NCI-H1930 (cell line): ENCODE results near the gene ZDHHC19.
"Not testable (repeated sequence)": the region's sequence is repeated elsewhere in the genome, so short reads cannot be mapped to it uniquely, and the experiment has no call there.

Source experiments
- DNase-seq, 2 experiments: peaks; one replicate each; lab custom pipeline; 2025; lab: John Stamatoyannopoulos, UW

The ZDHHC19 gene, protein sequence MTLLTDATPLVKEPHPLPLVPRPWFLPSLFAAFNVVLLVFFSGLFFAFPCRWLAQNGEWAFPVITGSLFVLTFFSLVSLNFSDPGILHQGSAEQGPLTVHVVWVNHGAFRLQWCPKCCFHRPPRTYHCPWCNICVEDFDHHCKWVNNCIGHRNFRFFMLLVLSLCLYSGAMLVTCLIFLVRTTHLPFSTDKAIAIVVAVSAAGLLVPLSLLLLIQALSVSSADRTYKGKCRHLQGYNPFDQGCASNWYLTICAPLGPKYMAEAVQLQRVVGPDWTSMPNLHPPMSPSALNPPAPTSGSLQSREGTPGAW

DNA sequence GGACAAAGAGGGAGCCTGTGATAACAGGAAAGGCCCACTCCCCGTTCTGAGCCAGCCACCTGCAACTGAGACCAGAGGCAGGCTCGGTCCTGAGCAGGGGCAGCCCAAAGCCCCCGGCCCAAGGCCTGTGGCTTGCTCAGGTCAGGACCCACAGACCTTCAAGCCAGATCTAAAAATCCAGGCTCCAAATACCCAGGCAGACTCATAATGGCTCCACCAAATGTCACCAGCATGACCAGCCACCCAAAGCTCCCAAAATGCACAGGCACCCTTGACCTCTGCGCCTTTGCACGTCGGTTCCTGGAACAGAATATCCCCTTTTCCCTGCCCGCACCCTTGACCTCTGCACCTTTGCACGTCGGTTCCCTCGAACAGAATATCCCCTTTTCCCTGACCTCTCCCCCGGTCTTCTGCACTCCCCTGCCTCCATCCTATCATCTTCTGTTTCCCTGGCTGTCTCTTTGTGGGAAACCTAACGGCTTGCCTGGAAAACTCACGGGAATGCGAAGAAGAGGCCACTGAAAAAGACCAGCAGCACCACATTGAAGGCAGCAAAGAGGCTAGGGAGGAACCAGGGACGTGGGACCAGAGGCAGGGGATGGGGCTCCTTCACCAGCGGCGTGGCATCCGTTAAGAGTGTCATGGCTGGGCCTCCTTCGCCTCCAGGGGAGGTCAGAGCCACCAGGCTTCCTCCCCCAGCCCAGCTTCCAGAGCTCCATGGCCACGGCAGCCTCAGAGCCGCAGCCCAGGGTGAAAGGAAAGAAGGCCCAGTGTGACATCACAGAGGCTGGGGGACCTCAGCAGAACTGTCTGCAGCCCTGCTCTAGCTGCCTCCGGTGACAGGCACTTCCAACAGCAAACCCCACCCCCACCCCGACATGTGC lies at the start of gene ZDHHC19:
ZDHHC19 (minus strand) TSS at position 728 of the 884 bp plus-strand sequence; CDS start at position 643, 85 bp downstream.
- no peak for DNase-seq

DNA sequence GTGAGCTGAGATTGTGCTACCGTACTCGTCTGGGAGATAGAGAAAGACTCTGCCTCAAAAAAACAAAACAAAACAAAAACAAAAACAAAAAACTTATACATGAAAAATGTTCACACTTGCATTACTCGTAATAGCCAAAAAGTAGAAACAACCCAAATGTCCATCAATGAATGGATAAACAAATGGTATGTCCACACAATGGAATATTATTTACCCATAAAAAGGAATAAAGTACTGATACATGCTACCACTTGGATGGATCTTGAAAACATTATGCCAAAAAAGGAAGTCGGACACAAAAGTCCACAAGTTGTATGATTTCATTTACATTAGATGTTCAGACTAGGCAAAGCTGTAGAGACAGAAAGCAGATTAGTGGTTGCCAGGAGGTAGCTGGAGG lies 49.6 kb upstream of the ZDHHC19 start:
- DNase-seq = no peak

DNA sequence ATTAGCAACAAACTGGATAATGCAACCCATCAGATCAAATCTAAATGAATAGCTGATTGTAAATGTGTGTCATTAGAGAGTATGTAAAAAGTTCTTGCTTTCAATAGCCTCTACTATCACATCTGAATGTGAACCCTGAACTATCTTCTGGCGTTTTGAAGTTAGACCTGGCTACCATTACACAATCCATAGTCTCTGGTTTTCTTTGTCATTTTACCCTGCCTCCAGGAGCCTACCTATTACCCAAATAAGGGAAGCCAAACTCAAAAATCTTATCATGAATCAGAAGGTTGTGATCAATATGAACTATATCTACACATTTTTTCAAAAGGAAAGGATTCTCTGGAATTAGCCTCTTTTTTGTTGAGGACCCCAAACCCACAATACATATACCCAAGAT lies 44.6 kb upstream of the ZDHHC19 start:
- no peak for DNase-seq

DNA sequence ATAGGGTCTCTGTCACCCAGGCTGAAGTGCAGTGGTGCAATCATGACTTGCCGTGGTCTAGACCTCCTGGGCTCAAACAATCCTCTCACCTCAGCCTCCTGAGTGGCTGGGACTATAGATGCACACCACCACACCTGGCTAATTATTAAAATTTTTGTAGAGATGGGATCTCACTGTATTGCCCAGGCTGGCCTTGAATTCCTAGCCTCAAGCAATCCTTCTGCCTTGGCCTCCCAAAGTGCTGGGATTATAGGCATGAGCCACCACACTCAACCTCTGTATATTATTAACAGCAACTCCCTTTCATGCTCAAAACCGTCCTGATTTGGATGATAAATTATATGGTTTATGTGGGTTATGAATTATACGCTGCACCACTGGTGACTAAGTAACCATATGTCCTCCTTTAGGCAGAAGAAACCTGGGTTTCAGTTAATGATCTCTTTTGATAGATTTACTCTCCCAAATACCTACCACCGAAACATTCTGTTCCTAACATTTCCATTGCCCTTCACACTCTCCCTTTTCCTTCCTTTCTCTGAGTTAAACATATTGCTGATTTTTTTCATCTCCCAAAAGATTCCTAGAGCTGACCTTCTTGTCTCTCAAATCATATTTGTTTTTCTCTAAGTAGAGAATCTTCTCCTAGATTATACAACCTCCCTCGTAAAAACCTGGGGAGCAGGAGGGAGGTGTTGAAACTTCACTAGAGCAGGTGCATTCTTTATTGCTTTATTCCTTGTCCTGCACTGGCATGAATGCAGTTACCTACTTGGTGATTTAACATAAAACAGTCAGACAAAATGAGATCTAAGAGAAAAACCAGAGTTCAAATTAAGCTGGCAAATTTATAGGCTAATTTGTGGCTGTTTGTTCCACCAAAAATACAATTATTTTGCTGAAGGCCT lies 43.4 kb upstream of the ZDHHC19 start:
- DNase-seq = no peak

DNA sequence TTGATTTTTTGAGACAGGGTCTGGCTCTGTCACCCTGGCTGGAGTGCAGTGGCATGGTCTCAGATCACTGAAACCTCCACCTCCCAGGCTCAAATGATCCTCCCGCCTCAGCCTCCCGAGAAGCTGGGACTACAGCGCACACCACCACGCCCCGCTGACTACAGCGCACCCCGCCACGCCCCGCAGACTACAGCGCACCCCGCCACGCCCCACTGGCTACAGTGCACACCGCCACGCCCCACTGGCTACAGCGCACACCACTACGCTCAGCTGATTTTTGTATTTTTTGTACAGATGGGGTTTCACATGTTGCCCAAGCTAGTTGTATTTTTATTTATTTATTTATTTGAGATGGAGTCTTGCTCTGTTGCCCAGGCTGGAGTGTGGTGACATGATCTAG lies 40.7 kb upstream of the ZDHHC19 start:
- DNase-seq = no peak

DNA sequence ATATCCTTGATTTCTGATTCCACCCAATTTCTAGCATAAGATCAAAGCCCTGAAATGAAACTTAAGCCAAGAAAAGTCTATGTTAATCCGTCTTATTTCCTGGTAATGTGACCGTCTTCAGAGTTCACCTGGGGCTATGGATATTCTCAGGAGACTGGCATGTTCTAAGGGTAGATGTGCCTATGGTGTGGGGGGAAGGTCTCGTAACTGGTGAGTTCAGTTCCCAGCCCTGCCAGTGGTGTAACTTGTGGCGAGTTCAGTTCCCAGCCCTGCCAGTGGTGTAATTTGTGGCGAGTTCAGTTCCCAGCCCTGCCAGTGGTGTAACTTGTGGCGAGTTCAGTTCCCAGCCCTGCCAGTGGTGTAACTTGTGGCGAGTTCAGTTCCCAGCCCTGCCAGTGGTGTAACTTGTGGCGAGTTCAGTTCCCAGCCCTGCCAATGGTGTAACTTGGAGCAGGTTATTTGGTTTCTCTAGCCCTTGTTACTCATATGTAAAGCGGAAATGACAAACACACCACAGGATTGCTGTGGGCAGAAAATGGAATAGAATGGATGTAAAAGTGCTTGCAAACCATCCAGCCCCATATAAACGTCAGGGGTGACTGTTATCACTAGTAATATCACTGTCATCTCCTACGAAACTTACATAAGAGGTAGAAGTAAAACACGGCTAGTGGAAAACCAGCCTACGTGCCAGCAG lies 35.6 kb upstream of the ZDHHC19 start:
- no peak for DNase-seq

DNA sequence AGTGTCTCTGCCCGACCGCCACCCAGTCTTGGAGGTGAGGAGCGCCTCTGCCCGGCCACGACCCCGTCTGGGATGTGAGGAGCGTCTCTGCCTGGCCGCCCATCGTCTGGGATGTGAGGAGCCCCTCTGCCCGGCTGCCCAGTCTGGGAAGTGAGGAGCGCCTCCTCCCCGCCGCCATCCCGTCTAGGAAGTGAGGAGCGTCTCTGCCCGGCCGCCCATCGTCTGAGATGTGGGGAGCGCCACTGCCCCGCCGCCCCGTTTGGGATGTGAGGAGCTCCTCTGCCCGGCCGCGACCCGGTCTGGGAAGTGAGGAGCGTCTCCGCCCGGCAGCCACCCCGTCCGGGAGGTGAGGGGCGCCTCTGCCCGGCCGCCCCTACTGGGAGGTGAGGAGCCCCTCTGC lies 33.0 kb upstream of the ZDHHC19 start:
- DNase-seq = not testable (repeated sequence)

DNA sequence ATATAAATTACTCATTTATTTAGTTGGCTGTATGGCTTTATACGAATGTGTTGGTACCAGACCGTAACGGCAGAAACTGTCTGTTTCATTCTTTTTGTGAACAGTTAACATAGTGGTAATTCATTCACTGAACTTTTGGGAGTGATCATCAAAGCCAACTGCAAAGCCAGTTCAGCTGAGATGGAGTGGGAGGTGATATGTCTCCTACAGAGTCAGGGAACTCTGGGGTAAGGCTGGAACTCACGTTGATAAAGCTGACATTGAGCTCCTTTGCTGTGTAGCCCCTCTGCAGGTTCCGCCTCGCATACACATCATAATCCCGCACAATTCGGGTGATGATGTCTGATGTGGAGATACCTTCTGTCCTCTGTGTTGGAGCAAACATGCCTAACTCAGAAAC lies 30.5 kb upstream of the ZDHHC19 start:
- no peak for DNase-seq

DNA sequence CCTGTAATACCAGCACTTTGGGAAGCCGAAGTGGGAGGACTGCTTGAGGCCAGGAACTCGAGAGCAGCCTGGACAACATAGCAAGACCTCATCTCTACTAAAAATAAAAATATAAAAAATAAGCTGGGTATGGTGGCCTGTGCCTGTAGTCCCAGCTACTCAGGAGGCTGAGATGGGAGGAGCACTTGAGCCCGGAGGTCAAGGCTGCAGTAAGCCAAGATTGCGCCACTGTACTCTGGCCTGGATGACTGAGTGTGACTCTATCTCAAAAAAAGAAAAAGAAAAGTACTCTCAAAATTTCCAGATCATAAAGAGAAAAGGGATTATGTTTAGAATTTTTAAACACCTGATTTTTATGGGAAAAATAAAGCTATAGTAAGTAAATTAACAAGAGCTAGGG lies 29.2 kb upstream of the ZDHHC19 start:
- no peak for DNase-seq

DNA sequence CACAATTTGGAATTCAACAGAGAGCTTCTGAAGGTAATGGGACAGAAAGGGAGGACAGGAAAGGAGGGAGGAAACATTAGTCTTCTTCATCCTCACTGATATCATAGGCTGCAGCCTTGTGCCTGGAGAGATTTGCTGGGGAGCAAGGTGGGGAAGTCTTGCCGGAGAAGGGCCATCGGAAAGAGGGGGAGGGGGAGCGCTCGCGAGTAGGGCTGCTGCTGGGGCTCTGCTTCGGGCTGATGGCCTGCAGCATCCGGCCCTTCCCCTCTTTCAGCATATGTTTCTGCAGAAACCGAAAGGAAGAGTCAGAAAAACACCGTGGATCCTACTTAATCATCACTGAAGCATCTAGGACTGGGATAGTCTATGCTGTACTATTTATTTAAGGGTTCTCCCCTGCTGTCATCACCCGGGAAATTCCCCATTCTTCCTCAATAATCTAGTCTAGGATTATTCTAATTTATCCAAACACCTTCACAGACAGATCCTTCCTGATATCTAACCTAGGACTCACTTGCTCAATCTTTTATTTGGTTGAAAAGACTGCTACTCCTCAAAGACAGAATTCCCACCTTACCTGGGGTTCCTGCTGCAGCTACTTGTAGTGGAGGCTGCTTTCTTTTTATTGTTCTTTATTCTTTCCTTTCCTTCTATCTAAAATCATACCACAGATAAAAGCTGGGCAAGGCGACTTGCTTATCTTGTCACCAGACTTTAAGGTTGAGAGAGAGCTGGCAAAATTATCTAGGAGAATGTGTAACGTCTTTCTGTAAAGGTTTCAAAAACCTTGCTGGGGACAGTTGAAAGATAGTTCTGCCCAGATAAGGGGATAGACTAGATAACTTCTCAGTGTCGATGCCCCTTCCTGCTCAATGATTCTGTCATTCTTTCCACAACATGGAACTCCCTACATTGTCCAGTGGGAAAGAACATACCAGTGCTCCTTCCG lies 27.7 kb upstream of the ZDHHC19 start:
- no peak for DNase-seq

DNA sequence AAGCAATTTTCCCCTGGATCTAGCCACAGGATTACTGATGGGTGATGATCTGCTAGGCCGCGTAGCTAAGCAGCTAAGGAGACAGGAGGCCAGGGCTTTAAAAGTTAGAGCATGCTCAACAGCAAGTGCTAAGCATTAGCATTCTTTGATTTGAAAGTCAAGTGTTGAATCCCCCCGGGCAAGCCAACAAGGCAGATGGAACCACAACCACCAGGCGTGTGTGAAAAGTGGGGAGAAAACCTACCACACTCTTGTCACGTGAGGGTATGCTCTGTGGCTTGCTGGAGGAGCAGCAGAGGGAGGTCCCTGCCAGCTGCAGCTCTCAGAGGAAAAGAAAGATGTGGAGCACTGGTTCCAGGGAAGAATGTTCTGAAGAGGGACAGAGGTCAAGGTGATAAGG lies 26.0 kb upstream of the ZDHHC19 start:
- DNase-seq = no peak

DNA sequence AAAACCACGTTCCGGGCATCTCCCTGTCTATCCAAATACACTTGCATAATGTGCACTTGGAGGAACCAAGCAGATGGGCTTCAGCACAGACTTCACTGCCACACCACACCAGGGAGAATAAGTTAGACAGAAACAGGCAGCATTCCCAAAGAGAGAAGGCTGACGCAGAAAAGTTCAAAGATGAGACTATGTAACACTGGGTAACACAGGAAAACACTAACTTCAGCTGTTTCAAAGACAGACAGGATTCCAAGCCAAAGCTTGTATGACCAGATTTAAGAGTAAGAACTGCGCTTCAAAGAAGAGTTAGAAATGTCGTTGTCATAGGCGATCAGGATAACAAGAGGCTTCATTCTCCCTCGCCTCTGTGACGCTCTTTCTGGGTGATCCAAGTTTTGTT lies 25.0 kb upstream of the ZDHHC19 start:
- no peak for DNase-seq

DNA sequence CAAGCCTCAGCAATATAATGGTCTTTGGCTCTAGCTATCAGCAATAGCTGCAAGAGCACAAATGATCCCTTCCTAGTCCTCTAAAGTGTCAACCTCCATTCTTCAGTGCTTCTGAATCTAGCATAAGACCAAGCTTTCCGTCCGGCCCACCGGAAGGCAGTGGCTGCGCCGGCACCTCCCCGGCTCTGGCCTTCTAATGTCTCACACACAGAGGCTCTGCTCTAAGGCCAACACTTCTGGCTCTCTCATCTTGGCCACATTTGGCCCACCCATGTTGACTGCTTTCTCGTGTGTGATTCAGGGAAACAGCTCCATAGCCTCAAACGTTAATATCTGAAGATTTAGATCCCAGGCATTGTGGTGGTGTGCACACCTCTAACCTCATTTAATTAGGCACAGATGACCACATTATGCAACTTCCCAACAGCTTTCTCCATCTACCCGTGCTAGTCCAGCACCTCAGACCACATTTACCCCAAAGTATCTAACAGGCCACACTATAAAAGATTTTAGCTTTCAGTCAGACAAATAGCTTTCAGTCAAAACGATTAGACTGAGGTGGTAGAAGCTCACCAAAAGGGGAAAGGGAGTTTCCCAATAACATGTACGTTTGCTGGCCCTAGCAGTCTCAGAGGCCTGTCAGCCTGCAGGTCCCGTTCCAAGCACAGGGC lies 24.4 kb upstream of the ZDHHC19 start:
- no peak for DNase-seq

DNA sequence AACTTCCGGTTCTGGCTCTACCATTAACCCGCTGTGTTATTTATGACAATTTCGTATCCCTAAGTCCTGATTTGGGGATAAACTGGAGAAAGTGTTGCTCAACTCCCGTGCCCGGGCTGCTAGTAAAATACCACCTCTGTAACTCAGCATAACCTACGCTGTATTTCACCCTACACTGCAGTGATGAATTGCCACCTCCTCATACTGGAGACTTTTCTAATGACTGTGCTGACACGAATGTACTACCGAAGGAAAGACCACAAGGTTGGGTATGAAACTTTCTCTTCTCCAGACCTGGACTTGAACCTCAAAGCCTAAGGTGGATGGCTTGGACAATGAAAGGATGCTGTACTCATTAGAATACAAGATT lies 21.7 kb upstream of the ZDHHC19 start:
- no peak for DNase-seq

DNA sequence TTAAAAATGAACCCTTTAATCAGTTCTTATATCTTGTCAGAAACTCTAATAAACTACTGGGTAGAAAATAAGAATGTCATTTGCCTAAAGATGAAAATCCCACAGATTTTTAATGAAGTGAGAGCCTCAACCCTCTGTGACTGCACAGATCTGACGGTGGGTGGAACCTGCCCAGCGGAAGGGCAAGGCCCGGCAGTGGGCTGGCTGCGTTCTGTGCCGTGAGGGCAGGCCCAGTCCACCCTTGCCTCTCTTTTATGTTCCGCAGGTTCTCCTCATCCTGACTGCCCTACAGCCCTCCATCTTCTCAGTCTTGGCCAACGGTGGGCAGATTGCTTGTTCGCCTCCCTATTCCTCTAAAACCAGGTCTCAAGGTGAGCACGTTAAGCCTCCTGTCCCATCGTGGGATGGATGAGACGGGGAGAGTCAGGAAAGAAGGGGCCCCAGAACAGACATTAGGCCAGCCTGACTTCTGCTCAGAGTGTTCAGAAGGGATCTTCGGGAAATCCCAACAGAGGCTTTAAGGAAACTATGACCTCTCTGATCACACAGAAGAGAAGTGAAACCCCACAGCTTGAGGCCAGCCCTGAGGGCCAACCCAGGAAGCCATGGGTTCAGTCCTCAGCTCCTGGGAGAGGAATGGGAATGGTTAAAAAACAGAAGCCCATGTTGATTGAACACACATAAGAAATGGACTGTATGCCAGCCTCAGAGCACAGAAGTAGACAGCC lies 21.1 kb upstream of the ZDHHC19 start:
- no peak for DNase-seq

DNA sequence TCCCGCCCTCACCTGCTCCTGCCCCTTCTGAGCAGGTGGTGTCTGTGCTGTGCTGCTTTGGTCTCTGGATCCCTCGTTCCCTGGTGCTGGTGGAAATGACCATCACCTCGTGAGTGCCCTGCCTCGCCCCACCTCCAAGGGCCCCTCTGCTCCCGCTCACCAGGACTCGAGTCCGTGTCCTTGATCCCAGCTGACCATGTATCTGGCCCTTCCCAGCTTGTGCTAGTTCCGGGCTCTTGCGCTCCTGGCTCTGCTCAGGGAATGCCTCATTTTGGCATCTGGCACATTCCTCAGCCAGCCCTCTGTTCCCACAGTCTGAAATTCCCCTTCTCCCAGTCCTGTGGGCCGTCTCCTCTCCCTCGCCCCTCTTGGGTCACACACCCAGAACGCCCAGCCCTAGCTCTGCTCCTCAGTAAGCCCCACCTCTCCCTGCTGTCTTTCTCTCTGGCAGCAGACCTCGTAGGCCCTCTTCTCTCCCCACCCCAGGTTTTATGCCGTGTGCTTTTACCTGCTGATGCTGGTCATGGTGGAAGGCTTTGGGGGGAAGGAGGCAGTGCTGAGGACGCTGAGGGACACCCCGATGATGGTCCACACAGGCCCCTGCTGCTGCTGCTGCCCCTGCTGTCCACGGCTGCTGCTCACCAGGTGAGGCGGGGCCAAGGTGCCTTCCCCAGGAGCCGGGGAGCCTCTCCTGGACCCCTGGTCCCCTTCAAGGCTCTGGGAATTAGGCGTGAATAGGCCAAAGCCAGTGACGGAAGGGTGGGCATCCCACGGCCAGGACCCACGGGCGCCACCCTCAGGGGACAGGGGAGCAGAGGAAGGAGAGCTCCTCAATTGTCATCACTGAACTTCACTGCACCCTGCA lies 16.7 kb upstream of the ZDHHC19 start:
- DNase-seq = no peak

DNA sequence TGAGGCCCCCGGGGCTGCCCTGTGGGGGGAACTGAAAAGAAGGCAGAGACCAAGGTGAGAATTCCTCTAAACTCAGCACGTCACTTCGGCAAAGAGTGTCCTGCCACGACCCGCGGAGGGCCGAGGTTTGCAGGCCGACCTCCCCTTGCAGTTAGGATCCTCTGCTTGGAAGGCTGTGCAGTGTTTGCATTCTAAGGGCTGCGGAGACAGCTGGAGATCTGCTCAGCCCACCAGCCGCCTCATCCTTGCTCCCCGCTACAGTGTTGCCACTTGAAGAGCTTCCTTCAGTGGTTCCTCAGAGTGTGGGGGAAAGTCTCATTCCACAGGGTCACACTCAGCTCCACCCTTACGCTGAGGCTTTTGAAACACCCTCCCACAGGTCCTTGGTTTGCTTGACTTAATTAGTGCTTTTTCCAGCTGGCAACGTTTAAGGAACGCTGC lies 15.9 kb upstream of the ZDHHC19 start:
- DNase-seq = no peak

DNA sequence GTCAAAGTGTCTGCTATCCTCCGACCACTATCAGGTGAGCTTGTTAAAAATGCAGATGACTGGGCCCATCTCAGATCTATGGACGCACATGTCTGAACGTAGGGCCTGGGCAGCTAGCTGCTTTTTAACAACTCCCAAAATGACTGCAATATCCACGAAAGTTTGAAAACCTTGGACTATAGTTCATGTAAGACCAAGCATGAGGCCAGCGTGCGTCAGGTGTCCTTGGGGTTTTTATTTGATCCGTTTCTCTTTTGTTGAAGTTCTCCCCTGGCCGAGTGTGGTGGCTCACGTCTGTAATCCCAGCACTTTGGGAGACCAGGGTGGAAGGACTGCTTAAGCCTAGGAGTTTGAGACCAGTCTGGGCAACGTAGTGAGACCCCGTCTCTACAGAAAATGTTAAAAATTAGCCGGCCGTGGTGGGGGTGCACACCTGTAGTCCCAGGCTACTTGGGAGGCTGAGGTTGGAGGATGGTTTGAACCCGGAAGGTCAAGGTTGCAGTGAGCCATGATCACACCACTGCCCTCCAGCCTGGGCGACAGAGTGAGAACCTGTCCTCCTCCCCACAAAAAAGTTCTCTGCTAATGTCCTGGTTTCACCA lies 14.7 kb upstream of the ZDHHC19 start:
- DNase-seq = no peak
